A673 (cell line): ENCODE results near the gene MTHFR.

Source experiments
- CTCF ChIP-seq: fragments of 300-800, 200-600 bp; sonication (generic); conservative IDR thresholded peaks from 2 replicates; pipeline ENCODE4 v1.5.1; 2017; ENCODE audit warnings: low read depth, mild to moderate bottlenecking, antibody characterized with exemption, low read length, moderate library complexity, mixed read lengths
- EZH2 ChIP-seq: fragments of 200-600 bp; sonication (generic); IDR thresholded peaks from 2 replicates; pipeline ENCODE4 v1.6.1; 2017; ENCODE audit warnings: borderline replicate concordance, low read depth, mild to moderate bottlenecking, mixed read lengths, antibody characterized with exemption, low read length; ENCODE audit not compliant: poor library complexity, severe bottlenecking

GRCh38 chr1:11793819-11794218, 11.9 kb downstream of the MTHFR start:
- TF ChIP-seq CTCF = no peak
- TF ChIP-seq EZH2 = no peak
